ENCODE data around the gene TMEM140.

Gene TMEM140

DNA sequence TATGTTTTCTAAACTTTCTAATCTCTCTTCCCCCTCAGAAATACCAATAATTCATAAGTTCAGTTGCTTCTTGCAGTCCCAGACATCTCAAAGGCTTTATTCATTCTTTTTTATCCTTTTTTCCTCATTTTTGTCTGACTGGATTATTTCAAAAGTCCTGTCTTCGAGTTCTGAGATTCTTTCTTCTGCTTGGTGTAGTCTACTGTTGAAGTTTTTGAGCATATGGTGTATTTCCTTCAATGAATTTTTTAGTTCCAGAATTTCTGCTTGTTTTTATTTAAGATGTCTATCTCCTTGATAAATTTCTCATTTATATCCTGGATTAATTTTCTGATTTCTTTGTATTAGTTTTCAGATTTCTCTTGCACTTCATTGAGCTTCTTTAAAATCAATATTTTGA lies 8.4 kb downstream of the TMEM140 start:
- TF ChIP-seq CTCF (IDR thresholded peaks at IDR 0.05; ENCODE audit: poor library complexity, severe bottlenecking): no peak
- Histone ChIP-seq H3K36me3 (ENCODE audit: low read depth) (no peaks in the 10 kb centered on the region), H3K27me3 (ENCODE audit: insufficient read depth, poor library complexity, severe bottlenecking) (no peaks in the 10 kb centered on the region), H3K4me1 (ENCODE audit: insufficient read depth, poor library complexity, severe bottlenecking) (peaks cover 13% of the 10 kb centered on the region), H3K9me3 (ENCODE audit: severe bottlenecking) (no peaks in the 10 kb centered on the region), H3K4me3 (ENCODE audit: severe bottlenecking) (no peak overlapping the region), H3K27ac (ENCODE audit: poor library complexity, severe bottlenecking) (no peak overlapping the region)
- no peak for DNase-seq (ENCODE audit: low spot score)
- ATAC-seq (ENCODE audit: low read depth): no peak

- Histone ChIP-seq H3K9me3 (ENCODE audit: severe bottlenecking) (peaks cover 2% of the 10 kb centered on the region), H3K36me3 (ENCODE audit: low read depth) (no peaks in the 10 kb centered on the region), H3K4me1 (ENCODE audit: insufficient read depth, poor library complexity, severe bottlenecking) (peaks cover 13% of the 10 kb centered on the region), H3K27me3 (ENCODE audit: insufficient read depth, poor library complexity, severe bottlenecking) (no peaks in the 10 kb centered on the region), H3K27ac (ENCODE audit: poor library complexity, severe bottlenecking) (no peak overlapping the region), H3K4me3 (ENCODE audit: severe bottlenecking) (no peak overlapping the region)
- DNase-seq (ENCODE audit: low spot score): no peak
- no peak for TF ChIP-seq CTCF (IDR thresholded peaks at IDR 0.05; ENCODE audit: poor library complexity, severe bottlenecking)
- ATAC-seq (ENCODE audit: low read depth): no peak
These were observed 10.3 kb downstream of the TMEM140 start for GRCh38 chr7:135158141-135158655.

DNA sequence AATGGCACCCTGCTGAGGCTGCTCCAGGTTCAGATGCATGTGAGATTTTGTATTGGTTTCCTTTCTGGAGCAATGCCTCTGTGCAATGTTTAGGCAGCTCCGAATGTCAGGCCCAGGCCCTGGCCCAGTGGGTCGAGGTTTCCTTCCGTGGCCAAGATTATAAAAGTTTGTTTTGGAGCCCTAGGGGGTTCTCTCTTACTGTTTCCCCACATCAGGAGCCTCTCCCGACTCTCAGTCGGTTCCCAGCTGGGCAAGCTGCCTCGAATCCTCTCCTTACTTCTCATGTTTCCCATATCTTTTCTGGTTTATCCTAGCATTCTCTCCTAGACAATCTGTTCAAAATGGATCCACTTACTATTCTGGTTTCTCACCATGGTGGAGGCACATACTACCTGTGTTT lies 11.0 kb downstream of the TMEM140 start:
- ATAC-seq (ENCODE audit: low read depth): no peak
- Histone ChIP-seq H3K36me3 (ENCODE audit: low read depth) (0 out of 2 replicates have a peak, but pooled peaks cover 3% of the 10 kb centered on the region), H3K4me3 (ENCODE audit: severe bottlenecking) (no peak overlapping the region), H3K4me1 (ENCODE audit: insufficient read depth, poor library complexity, severe bottlenecking) (peaks cover 13% of the 10 kb centered on the region), H3K27me3 (ENCODE audit: insufficient read depth, poor library complexity, severe bottlenecking) (no peaks in the 10 kb centered on the region), H3K27ac (ENCODE audit: poor library complexity, severe bottlenecking) (no peak overlapping the region), H3K9me3 (ENCODE audit: severe bottlenecking) (peaks cover 2% of the 10 kb centered on the region)
- no peak for TF ChIP-seq CTCF (IDR thresholded peaks at IDR 0.05; ENCODE audit: poor library complexity, severe bottlenecking)
- DNase-seq (ENCODE audit: low spot score): no peak

GRCh38 chr7:135159359-135160085 lies 11.7 kb downstream of the TMEM140 start:
- Histone ChIP-seq H3K4me1 (ENCODE audit: insufficient read depth, poor library complexity, severe bottlenecking) (peaks cover 13% of the 10 kb centered on the region), H3K27me3 (ENCODE audit: insufficient read depth, poor library complexity, severe bottlenecking) (no peaks in the 10 kb centered on the region), H3K27ac (ENCODE audit: poor library complexity, severe bottlenecking) (no peak overlapping the region), H3K9me3 (ENCODE audit: severe bottlenecking) (peaks cover 2% of the 10 kb centered on the region), H3K4me3 (ENCODE audit: severe bottlenecking) (no peak overlapping the region), H3K36me3 (ENCODE audit: low read depth) (0 out of 2 replicates have a peak, but pooled peaks cover 5% of the 10 kb centered on the region)
- ATAC-seq (ENCODE audit: low read depth): no peak
- DNase-seq (ENCODE audit: low spot score): no peak
- no peak for TF ChIP-seq CTCF (IDR thresholded peaks at IDR 0.05; ENCODE audit: poor library complexity, severe bottlenecking)
